Neural crest cell (in vitro differentiated cells): ENCODE results near the gene NTRK1. TPM values are rescaled to one million over a fixed set of nuclear protein-coding genes. Genes with fewer than 3 reads are reported as not detected.

ENCODE experiments used
- DNase-seq: peaks from one replicate; pipeline ENCODE4 v3.0.0; 2021; ENCODE audit warnings: low read depth, mixed read lengths, low spot score
- H3K27ac Mint-ChIP-seq: one replicate; pipeline ENCODE4 v1.8.0; 2021; ENCODE audit warnings: mild to moderate bottlenecking, mixed read lengths; ENCODE audit not compliant: unreplicated experiment
- H3K27me3 Mint-ChIP-seq: 2 replicates; pipeline ENCODE4 v1.8.0; 2021; ENCODE audit warnings: low read depth, mild to moderate bottlenecking, mixed read lengths
- H3K36me3 Mint-ChIP-seq: 2 replicates; pipeline ENCODE4 v1.8.0; 2021; ENCODE audit warnings: low read depth, mild to moderate bottlenecking, mixed read lengths
- H3K4me1 Mint-ChIP-seq: 2 replicates; pipeline ENCODE4 v1.8.0; 2021; ENCODE audit warnings: mixed read lengths
- H3K4me3 Mint-ChIP-seq: one replicate; pipeline ENCODE4 v1.8.0; 2021; ENCODE audit warnings: mild to moderate bottlenecking, mixed read lengths
- H3K9me3 Mint-ChIP-seq: 2 replicates; pipeline ENCODE4 v1.8.0; 2021; ENCODE audit warnings: mixed read lengths
- total RNA-seq: library from RNA; stranded (reverse); gene quantifications from 2 replicates; pipeline ENCODE4 v1.2.1, GENCODE V29; 2021
- TF ChIP-seq, protein P1 (sequence below): fragments of 200-600 bp; sonication (generic); conservative IDR thresholded peaks from 2 replicates; pipeline ENCODE4 v1.5.0; 2021; ENCODE audit warnings: antibody characterized with exemption, mild to moderate bottlenecking

Gene NTRK1
- total RNA-seq, 1 donor from 2014 or later: 0.21 TPM

DNA sequence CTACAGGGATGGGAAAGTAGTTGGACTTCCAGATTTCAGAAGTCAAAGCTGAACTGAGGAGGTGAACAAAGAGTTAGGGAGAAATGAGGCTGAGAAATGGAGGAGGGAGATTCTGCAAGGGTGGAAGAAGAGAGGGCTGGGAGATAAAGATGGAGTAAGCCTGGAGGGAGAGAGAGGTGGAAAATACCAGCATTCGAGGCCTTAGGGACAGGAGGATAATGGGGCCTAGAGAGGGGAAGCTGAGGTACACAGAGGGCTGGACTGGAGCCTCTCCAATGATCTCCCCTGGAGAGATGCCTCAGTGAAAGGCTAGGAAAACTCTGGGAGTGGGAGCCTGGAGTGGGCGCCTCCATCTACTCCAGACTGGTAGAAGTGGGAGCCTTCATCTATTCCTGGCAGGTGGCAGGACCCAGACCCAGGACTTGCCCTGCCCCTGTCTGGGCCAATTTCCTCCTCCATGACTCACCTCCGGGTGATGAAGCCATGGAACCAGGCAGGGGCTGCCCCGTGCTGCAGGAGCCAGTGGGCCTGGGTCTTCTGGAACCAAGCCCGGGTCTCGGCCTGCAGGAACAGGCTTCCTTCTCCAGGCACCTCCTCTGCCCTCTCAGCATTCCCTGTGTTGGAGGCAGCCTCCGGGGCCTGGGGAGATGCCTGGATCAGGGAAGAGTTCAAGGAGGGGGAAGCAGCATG, 45.9 kb upstream of the NTRK1 start:
- Mint-ChIP-seq H3K4me1 (peaks cover 17% of the 10 kb centered on the region), H3K36me3 (no peaks in the 10 kb centered on the region), H3K4me3 (peak overlapping the region; percentile 67), H3K27ac (no peak overlapping the region), H3K27me3 (peaks cover 39% of the 10 kb centered on the region), H3K9me3 (no peaks in the 10 kb centered on the region)
- TF ChIP-seq, protein P1, sequence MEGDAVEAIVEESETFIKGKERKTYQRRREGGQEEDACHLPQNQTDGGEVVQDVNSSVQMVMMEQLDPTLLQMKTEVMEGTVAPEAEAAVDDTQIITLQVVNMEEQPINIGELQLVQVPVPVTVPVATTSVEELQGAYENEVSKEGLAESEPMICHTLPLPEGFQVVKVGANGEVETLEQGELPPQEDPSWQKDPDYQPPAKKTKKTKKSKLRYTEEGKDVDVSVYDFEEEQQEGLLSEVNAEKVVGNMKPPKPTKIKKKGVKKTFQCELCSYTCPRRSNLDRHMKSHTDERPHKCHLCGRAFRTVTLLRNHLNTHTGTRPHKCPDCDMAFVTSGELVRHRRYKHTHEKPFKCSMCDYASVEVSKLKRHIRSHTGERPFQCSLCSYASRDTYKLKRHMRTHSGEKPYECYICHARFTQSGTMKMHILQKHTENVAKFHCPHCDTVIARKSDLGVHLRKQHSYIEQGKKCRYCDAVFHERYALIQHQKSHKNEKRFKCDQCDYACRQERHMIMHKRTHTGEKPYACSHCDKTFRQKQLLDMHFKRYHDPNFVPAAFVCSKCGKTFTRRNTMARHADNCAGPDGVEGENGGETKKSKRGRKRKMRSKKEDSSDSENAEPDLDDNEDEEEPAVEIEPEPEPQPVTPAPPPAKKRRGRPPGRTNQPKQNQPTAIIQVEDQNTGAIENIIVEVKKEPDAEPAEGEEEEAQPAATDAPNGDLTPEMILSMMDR: no peak
- DNase-seq: no peak

DNA sequence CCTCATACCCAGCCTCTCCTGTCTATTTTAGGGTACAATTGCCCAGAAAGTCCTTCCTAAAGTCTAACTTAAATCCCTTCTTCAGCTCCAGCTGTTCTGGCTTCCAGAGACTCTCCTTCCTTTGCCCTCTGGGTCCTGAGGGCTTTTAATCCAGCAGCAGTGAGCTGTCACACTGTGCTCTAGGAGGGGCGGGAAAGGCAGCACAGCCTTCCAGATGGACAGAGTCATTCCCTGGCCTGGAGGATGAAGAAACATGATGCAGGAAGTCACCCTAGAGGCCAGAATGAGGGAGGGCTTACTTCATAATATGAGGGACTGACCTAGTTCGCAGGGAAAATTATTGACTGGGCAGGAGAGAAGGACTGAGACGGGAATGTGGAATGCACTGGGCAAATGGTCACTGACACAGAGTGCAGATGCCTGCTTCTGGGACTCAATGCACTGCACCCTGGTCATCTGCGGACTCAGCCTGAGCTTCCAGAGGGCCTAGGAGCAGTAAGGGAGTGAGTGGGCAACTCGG, 45.3 kb upstream of the NTRK1 start:
- no peak for DNase-seq
- TF ChIP-seq, protein P1: no peak
- Mint-ChIP-seq H3K27me3 (peaks cover 44% of the 10 kb centered on the region), H3K27ac (no peak overlapping the region), H3K36me3 (no peaks in the 10 kb centered on the region), H3K4me3 (peak overlapping the region; percentile 67), H3K4me1 (peaks cover 17% of the 10 kb centered on the region), H3K9me3 (no peaks in the 10 kb centered on the region)

DNA sequence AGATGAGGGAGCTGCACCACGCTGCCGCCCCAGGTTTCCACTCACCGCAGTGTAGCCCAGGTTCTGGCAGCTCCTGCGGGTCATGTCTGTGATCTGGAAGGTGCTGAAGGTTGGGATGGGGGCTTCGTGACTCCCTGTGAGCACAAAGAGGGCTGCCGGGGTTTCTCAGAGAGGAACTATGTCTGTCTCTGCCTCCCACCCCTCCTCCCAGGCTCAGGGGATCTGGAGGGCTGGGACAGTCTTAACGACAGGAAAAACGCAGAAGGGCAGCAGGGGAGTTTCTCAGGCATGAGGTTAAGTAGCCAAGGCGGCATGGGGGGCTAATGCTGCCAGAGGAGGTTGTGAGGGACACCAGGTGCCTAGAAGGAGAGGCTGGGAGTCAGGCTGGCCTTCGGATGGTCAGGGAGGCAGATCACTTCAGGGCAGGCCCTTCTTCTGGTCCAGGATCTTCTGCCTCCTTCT, 44.7 kb upstream of the NTRK1 start:
- H3K4me1 Mint-ChIP-seq: peaks cover 17% of the 10 kb centered on the region
- no peak for DNase-seq
- H3K4me3 Mint-ChIP-seq: no peak overlapping the region
- H3K27ac Mint-ChIP-seq: no peak overlapping the region
- H3K27me3 Mint-ChIP-seq: peaks cover 50% of the 10 kb centered on the region
- TF ChIP-seq, protein P1: no peak
- peaks cover 4% of the 10 kb centered on the region for H3K9me3 Mint-ChIP-seq
- H3K36me3 Mint-ChIP-seq: no peaks in the 10 kb centered on the region

DNA sequence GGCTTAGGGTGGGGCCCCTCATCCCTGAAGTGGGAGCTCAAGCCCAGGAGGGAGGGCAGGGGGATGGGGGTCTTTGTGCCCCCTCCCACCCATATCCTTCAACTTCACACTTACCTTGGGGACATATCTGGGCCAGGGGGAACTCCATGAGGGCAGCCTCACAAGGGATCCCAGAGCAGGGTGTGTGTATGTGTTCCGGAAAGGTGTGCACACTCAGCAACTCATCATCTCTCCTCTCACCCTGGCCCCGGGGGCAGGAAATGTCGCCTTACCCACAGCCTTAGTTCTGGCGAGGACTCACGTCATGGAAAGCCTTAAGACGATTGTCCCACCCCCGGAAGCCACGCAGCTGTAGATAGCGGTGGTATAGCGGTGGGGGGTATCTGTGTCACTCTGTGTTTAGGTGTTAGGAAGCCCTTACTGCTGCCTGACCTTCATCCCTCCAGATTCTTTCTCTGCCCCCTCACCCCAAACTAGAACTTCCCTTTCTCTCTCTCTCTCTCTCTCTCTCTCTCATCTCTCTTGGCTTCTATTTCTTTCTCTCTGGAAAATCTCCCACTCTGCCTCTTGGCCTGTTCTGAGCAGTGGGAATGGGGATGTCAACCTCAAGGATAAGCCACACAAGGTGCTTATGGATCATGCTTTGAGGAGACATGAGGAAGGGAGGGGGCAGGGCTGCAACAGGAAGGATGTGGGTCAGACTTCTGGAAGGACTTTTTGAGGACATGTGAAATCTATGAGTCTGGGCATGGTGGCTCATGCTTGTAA, 43.9 kb upstream of the NTRK1 start, which contains the start of gene SH2D2A:
Gene SH2D2A, minus strand, starts transcription at position 288 of the 768 bp plus-strand sequence. Its CDS starts 140 bp downstream, at position 148.
- Mint-ChIP-seq H3K27ac (no peak within 1 kb of the TSS), H3K4me3 (no peak within 1 kb of the TSS), H3K27me3 (peaks cover 54% of the 10 kb centered on the region), H3K4me1 (peaks cover 17% of the 10 kb centered on the region), H3K36me3 (no peaks in the 10 kb centered on the region), H3K9me3 (peaks cover 4% of the 10 kb centered on the region)
- DNase-seq: no peak
- TF ChIP-seq, protein P1: no peak

DNA sequence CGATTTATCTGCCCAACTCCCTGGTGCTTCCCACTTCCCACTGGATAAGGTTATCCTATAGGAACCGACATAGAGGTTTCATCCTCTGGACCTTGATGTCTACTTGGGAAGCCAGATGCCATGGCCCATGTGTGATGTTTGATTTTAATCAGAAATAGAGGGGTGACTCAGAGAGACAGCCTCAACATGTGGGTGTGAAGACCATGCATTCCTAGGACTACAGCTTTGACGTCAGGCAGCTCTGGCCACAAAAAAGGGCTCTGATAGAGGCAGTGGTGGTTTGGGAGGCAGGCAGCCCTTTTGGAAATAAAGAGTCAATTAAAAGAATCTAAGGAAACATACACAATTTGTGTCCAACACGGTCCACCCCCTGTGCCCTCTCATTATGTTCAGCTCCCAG, 38.9 kb upstream of the NTRK1 start:
- TF ChIP-seq, protein P1: no peak
- DNase-seq: no peak
- no peaks in the 10 kb centered on the region for H3K4me1 Mint-ChIP-seq
- peaks cover 4% of the 10 kb centered on the region for H3K9me3 Mint-ChIP-seq
- H3K36me3 Mint-ChIP-seq: no peaks in the 10 kb centered on the region
- H3K27me3 Mint-ChIP-seq: peaks cover 42% of the 10 kb centered on the region
- H3K4me3 Mint-ChIP-seq: no peak overlapping the region
- no peak overlapping the region for H3K27ac Mint-ChIP-seq
